GM18511 (cell line): ENCODE measurements around the gene TERT.

Source experiments
- ATAC-seq: cut with Tn5 transposase; IDR thresholded peaks from one replicate; pipeline ENCODE4 v1.9.1; 2021; ENCODE audit warnings: mild to moderate bottlenecking, moderate library complexity; ENCODE audit not compliant: unreplicated experiment

TERT gene

GRCh38 chr5:1222621-1223277 lies 72.1 kb downstream of the TERT start:
- no peak for ATAC-seq

DNA sequence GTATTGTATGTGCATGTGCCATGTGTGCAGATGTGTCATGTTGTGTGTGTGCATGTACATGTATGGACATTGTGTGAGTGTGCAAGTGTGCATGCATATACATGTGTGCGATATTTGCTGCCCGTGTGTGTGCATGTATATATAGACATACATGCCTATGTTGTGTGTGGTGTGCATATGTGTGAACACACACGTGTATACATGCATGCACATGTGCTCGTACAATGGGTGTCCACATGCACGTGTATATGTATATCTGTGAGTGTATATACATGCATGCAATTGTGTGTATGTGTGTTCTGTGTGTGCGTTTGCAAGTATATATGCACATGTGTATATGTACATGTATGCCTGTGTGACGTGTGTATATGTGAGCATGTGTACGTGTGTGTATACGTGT lies 72.7 kb downstream of the TERT start:
- ATAC-seq = no peak

GRCh38 chr5:1221721-1222120 lies 73.1 kb downstream of the TERT start:
- no peak for ATAC-seq

DNA sequence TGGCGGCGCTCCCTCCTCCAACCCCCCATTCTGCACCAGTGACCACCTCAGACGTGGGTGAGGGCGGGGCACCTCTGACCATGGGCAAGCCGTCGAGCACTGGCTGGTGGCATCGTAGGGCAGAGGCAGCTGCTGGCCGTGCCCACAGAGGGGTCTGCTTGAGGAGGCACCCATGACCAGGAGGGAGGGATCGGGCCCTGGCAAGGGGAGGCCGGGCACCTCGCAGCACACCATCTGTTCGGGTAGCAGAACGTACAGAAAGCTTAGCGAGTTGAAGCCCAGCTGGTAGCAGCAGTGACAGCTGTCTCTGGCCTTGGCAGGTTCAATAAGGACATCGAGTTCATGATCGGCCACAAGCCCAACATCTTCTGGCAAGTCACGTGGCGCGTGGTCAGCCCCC lies 74.0 kb downstream of the TERT start:
- no peak for ATAC-seq

- ATAC-seq = no peak
Measured at GRCh38 chr5:1220351-1220750, 74.5 kb downstream of the TERT start.

GRCh38 chr5:1219768-1220100 lies 75.1 kb downstream of the TERT start:
- no peak for ATAC-seq

DNA sequence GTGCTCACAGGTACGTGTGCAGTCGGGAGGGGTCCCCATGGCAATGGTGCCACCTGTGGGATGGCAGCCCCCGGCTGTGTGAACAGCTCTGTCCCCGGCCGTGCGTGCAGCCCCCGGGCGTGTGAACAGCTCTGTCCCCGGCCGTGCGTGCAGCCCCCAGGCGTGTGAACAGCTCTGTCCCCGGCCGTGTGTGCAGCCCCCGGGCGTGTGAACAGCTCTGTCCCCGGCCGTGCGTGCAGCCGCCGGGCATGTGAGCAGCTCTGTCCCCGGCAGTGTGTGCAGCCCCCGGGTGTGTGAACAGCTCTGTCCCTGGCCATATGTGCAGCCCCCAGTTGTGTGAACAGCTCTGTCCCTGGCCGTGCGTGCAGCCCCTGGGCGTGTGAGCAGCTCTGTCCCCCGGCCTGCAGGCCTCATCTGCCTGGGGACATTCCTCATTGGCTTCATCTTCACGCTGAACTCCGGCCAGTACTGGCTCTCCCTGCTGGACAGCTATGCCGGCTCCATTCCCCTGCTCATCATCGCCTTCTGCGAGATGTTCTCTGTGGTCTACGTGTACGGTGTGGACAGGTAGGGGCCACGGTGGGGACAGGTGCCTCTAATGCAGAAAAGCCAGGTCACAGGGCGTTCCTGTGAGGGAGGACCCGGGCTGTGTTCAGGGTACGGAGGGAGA lies 75.6 kb downstream of the TERT start:
- no peak for ATAC-seq

DNA sequence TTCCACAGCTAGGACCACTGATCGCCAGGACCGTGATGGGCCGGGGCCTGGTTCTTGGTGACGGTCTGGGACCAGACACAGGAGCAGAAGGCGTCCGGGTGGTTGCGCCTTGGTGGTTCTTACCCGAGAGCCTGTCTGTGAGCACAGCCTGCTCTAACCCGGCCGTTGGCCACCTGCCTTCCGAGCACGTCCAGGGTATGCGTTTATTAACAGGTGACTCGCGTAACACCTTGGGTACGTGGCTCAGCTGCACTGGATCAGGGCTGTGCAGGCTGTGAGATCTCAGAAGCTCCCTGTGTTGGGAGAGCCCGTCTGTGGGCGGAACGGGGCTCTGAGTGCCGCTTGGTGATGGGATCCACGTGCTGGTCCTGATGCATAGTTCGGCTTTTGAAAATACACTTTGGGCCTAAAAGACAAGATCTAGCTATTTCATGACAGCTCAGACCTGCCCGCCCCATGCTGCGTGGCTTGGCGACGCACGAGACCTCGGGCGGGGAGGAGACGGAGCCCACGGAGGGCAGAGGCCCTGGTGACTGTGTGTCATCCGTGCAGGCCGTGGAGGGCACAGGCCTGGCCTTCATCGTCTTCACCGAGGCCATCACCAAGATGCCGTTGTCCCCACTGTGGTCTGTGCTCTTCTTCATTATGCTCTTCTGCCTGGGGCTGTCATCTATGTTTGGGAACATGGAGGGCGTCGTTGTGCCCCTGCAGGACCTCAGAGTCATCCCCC lies 76.4 kb downstream of the TERT start:
- no peak for ATAC-seq

DNA sequence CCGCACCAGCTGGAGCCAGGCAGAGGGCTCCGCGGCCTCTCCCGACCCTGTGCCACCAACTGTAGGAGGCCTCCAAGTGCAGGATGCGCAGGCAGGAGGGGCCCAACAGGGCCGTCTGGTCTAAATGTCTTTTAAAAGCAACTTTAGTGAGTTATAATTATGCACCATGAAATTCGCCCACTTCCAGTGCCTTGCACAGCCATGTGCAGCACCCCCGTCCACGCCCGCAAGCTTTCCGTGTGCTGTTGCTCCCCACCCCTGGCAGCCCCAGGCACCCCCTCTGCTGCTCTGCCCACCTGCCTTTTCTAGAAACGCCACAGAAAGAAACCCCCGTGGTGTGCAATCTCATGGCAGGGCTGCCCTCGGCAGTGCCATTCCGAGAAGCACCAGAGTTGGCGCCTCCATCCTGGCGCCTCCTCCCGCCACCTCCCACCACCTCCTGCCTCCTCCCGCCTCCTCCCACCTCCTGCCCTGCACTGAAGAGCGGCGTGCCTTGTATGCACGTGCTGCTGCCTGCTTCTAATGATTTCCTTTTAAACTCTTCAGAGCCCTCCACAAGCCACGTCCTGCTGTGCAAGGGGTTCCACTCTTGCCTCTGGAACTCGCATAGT lies 77.2 kb downstream of the TERT start:
- no peak for ATAC-seq

DNA sequence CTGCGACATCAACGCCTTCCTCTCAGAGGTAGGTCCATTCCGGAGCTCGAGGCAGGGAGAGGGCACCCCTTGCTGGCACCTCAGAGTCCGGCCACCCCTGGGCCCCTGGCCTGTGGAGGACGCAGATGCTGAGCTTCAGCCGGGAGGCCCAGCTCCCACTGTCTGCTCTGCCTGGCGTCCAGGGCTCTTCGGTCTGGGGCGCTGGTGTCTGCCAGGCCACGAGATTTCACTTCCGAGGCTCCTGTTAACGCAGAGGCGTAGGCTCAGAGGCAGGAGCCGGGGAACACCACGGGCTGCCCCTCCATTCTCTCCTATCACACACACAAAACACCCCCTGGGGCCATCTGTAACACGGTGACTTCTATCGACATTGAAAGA lies 78.0 kb downstream of the TERT start:
- ATAC-seq = no peak

- no peak for ATAC-seq
Measured at GRCh38 chr5:1216211-1216917, 78.5 kb downstream of the TERT start.

DNA sequence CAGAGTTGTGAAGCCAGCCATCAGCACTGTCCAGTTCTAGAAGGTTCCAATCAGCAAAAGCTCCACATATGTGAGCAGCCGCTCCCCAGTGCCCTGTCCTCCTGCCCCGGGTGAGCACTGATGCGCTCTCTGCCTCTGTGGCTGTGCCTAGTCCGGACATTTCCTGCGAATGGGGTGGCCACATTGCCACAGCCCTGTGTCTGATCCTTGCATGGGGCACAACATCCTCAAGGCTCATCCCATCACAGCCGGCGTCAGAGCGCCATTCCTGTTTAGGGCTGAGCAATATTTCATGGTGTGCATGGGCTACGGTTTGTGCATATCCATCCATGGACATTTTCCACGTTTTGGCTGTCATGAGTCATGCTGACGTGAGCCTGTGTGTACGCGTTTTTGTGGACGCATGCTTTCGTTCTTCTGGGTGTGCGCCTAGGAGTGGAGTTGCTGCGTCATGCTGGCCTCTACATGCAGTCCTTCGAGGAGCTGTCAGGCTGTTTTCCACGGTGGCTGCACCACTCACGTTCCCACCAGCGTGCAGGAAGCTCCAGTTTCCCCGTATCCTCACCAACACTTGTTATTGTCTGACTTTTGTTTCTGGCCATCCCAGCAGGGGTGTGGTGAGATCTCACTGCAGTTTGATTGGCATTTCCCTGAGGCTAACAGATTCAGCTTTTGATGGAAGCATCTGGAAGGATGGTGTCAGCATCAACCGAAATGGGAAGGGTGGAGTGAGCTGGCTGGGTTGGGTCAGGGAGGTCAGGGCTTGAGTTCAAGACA lies 79.4 kb downstream of the TERT start:
- no peak for ATAC-seq

DNA sequence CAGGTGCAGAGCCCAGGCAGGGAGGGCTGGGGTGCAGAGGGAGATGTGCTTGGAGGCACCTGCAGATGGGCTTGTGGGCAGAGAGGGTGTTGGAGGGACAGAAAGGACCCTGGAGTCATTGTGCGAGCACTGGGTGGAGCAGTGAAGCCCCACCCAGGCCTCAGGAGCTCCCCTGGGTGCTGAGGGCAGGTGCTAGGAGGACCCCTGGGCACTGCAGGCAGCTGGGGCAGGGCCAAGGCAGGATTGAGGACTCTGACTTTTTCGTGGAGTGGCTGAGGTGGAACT lies 80.0 kb downstream of the TERT start:
- no peak for ATAC-seq

- ATAC-seq = no peak
Measured at GRCh38 chr5:1214163-1214935, 80.5 kb downstream of the TERT start.

GRCh38 chr5:1213508-1214162 lies 81.2 kb downstream of the TERT start:
- no peak for ATAC-seq

DNA sequence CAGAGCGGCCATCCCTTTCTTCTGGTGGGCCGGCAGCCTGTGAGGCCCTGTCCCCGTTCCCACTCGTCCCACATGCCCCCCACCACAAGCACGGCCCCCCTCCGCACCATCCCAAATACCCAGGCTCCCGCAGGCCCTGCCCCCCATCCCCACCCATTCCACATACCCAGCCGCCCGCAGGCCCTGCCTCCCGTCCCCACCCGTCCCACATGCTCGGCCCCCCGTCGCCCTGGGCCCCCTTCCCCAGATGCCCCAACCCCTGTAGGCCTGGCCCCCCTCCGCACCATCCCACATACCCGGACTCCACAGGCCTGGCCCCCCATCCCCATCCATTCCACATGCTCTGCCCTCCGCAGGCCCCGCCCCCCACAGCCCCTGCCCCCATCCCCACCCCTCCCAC lies 82.0 kb downstream of the TERT start:
- no peak for ATAC-seq

DNA sequence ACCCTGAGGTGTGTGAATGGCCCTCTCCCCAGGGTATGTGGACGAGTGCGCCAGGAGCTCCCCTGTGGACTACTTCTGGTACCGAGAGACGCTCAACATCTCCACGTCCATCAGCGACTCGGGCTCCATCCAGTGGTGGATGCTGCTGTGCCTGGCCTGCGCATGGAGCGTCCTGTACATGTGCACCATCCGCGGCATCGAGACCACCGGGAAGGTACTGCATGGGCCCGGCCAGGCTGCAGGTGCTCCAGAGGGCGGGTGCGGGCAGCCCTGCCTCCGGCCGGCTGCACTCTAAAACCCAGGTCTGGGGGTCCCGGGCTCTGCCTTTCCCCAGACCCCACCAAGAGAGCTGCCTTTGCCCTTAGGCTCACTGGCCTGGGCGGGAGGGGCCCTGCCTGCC lies 82.6 kb downstream of the TERT start:
- ATAC-seq = no peak

GRCh38 chr5:1211701-1212100 lies 83.2 kb downstream of the TERT start:
- ATAC-seq = no peak

GRCh38 chr5:1210832-1211251 lies 84.0 kb downstream of the TERT start:
- no peak for ATAC-seq
